ENCODE data around the gene ACO1.

- no peak for TF ChIP-seq CTCF (IDR thresholded peaks at IDR 0.05)
- TF ChIP-seq POLR2AphosphoS5 (IDR thresholded peaks at IDR 0.05), result no peak
Measured at GRCh38 chr9:32339424-32339823, 45.0 kb upstream of the ACO1 start.
